HG02885 (cell line): ENCODE results near the gene ARHGEF28.

Source experiments
- ATAC-seq: cut with Tn5 transposase; IDR thresholded peaks from one replicate; pipeline ENCODE4 v1.9.1; 2021; ENCODE audit warnings: mild to moderate bottlenecking; ENCODE audit not compliant: unreplicated experiment, poor library complexity

The ARHGEF28 gene

DNA sequence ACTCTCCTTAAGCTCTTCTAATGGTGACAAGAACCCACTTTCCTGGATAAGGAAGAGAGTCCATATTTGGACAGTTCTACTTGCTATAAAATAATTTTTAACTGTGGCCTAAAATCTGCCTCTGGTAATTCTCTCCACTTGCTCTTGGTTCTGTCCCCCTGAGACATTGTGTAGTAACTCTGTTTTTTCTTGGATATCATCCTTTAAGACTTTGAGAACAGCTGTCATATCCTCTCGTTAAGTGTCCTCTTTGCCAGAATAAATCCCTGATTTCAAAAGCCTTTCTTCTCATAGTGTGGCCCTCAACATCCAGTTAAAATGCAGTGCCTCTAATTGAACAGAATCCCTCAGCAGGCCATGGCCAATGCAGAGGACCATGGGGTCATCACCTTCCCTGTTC lies 101.5 kb downstream of the ARHGEF28 start:
- no peak for ATAC-seq

- no peak for ATAC-seq
These were observed 102.7 kb downstream of the ARHGEF28 start for GRCh38 chr5:73728493-73729273.

- no peak for ATAC-seq
These were observed 103.3 kb downstream of the ARHGEF28 start for GRCh38 chr5:73729329-73729728.

- no peak for ATAC-seq
These were observed 106.0 kb downstream of the ARHGEF28 start for GRCh38 chr5:73732045-73732444.

DNA sequence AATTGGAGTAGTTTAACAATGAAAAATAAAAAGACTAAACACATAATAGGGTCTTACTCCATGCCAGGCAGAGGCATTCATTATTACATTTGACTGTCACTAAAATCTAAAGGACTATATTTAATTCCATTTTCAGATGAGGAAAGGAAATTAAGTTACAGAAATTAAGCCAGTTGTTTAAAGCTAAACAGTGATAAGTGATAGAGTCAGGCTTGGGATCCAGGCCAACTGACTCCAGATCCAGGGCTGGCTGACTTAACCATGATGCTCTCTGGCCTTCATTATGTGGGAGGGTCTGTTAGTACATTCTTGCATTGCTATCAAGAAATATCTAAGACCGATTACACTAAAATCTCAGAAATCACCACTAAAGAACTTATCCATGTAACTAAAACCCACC lies 107.2 kb downstream of the ARHGEF28 start:
- no peak for ATAC-seq

- ATAC-seq, result no peak
These were observed 109.2 kb downstream of the ARHGEF28 start for GRCh38 chr5:73735032-73735734.

- ATAC-seq, result no peak
These were observed 113.7 kb downstream of the ARHGEF28 start for GRCh38 chr5:73739650-73740049.

GRCh38 chr5:73740274-73740790 lies 114.3 kb downstream of the ARHGEF28 start:
- no peak for ATAC-seq

- no peak for ATAC-seq
These were observed 117.2 kb downstream of the ARHGEF28 start for GRCh38 chr5:73743161-73743560.

DNA sequence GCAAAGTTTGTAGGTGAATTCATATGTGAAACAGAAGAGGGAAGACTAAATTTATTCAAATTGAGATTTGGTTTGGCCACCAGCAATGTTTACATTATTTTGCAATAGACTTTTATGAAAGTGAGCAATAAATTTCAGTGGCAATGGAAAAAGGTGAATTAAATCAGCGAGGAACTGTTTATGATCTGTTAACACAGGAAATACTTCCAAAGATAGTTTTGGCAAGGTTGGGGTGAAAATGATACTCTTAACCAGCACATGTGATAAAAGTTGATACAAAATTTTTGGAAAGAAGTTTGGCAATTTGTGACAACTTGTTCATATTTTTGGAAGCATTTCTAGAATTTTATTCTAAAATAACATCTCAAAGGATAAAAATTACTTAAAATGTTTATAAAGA lies 119.8 kb downstream of the ARHGEF28 start:
- ATAC-seq, result no peak

GRCh38 chr5:73746608-73747007 lies 120.6 kb downstream of the ARHGEF28 start:
- no peak for ATAC-seq

GRCh38 chr5:73747696-73748380 lies 121.8 kb downstream of the ARHGEF28 start:
- no peak for ATAC-seq

DNA sequence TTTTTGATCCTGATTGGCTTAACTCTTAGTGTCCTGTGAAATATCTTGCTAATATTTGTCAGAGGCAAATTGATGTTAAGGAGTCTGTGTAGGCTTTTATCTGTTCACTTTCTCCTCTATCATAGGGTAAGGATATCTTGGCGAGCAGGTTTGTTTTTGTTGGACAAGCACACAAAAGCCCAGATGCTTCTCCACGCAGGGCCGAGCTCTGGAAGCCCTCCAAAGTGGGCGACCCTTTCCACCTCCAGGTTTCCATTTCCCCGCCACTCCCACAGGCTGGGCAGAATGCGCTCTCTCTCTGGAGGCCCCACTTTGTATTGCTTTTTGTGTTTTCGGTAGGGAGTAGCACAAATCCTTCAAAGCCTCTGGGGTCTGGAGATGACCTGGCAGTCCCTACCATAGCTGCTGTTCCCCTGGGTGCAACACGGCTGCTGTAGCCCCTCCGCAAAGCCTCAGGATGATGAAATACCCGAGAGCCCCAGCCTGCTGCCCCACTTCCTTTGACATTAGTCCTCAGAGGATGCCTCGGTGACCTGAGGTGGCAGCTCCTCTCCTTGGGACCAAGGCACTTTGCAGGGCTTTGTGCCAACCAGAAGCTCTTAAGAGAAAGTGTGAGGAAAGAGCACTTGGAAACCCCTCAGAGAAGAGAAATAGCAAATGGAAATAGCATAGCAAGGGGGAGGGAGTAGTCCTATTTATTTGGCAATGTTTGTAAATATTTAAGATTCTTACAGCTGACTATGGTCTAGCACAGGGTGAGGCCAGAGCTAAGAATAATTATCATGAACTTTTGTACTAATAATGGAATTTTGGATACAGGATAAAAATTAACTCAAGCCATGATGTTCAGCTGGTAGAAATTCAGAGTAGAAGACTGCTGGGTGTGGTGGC lies 122.8 kb downstream of the ARHGEF28 start:
- no peak for ATAC-seq

GRCh38 chr5:73749485-73750270 lies 123.7 kb downstream of the ARHGEF28 start:
- no peak for ATAC-seq

- ATAC-seq, result no peak
These were observed 125.4 kb downstream of the ARHGEF28 start for GRCh38 chr5:73751254-73751914.

DNA sequence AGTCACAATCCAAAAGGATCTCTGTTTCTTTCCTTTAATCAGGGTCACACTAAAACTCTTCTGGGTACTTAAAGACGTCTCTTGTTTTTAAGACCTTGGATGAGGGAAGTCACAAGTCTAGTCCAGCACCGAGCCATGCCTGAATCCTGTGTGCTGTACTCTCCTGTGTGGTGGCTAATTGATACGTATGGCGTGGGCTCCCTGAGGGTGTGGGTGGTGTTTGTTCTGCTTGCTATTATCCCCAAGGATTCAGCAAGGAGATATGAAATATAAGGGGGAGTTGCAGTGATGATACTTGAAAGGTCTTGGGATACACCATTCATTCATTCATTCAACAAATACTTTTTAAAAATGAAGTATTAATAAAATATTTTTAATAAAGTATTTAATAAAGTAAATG lies 128.3 kb downstream of the ARHGEF28 start:
- no peak for ATAC-seq

GRCh38 chr5:73757416-73757815 lies 131.4 kb downstream of the ARHGEF28 start:
- ATAC-seq, result no peak

DNA sequence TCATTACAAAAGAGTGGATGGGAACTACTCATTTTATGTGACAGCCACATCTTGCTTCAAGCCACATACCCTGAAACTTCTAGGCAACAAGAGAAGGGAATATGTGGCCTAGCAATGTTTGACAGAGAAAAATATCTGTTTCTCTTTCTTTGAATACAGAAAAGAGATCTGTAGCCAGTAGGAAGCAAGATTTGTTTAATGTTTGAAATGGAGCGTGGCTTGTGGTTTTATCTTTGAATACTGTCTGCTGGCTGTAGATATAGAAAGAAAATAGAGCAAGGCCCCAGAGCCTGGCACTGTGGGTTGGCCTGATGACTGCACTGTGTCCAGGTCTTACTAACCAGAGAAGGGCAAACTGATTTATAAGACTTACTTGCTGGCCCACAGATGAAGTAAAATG lies 133.8 kb downstream of the ARHGEF28 start:
- no peak for ATAC-seq
